Vagina (tissue), 2 donors: ENCODE data around the gene WFDC10A.
"Not testable (repeated sequence)": the region's sequence is repeated elsewhere in the genome, so short reads cannot be mapped to it uniquely, and the experiment has no call there.

Experiments
- CTCF ChIP-seq, 3 experiments: fragments of 450-650 bp in 2 of 3; fragments of 200-600 bp in 1 of 3; sonication (generic) in 1 of 3; IDR thresholded peaks; one replicate each; pipeline ENCODE4 v1.5.1; 2017 to 2019; ENCODE audit warnings: antibody characterized with exemption in 3 of 3, mild to moderate bottlenecking in 2 of 3, moderate library complexity in 2 of 3
- POLR2A ChIP-seq, 2 donors: fragments of 450-650 bp; IDR thresholded peaks; one replicate each; pipeline ENCODE4 v1.6.1; 2017; ENCODE audit warnings: antibody characterized with exemption in 2 of 2, mild to moderate bottlenecking in 2 of 2, moderate library complexity in 2 of 2
- POLR2AphosphoS5 ChIP-seq, 2 donors: sonication (generic); formaldehyde crosslinking; IDR thresholded peaks; one replicate each; pipeline ENCODE4 v1.9.0; 2017; ENCODE audit warnings: antibody characterized with exemption in 2 of 2, mild to moderate bottlenecking in 2 of 2, low read depth in 1 of 2; ENCODE audit not compliant: insufficient read depth in 1 of 2

GRCh38 chr20:45585986-45586385 is 43.6 kb upstream of the WFDC10A start:
- TF ChIP-seq CTCF (IDR thresholded peaks at IDR 0.05); POLR2A (IDR thresholded peaks at IDR 0.05); POLR2AphosphoS5 (IDR thresholded peaks at IDR 0.05; ENCODE audit: insufficient read depth in 1 of 2, low read depth in 1 of 2): not testable (repeated sequence)
